NCI-H2029 (cell line): ENCODE data around the gene AGBL5.
"Not testable (repeated sequence)": the region's sequence is repeated elsewhere in the genome, so short reads cannot be mapped to it uniquely, and the experiment has no call there.

ENCODE experiments used
- DNase-seq: peaks from one replicate; lab custom pipeline; 2025; lab: John Stamatoyannopoulos, UW

The AGBL5 gene

GRCh38 chr2:27118525-27119329 is 67.3 kb downstream of the AGBL5 start, which contains the start of gene CGREF1:
Gene CGREF1, minus strand, starts transcription at chr2:27119128. Its CDS starts 14,762 bp downstream, at chr2:27104366.
- no peak for DNase-seq

- DNase-seq = not testable (repeated sequence)
These were observed 67.8 kb downstream of the AGBL5 start for GRCh38 chr2:27119330-27119670.
